Measurements from ENCODE around the gene UGT1A3. TPM values are rescaled to one million over a fixed set of nuclear protein-coding genes. Genes with fewer than 3 reads are reported as not detected.

UGT1A3 gene
- total RNA-seq, 2 experiments from 2014 or later: not detected

GRCh38 chr2:233769260-233769659, 40.4 kb downstream of the UGT1A3 start:
- Mint-ChIP-seq H3K4me1 (ENCODE audit: low read depth) (no peaks in the 10 kb centered on the region), H3K9me3 (no peaks in the 10 kb centered on the region), H3K27ac (no peak overlapping the region), H3K36me3 (no peaks in the 10 kb centered on the region), H3K4me3 (no peak overlapping the region), H3K27me3 (peaks cover 21% of the 10 kb centered on the region)
- intact Hi-C loops (cut with micrococcal nuclease): no loop called here
- POLR2A ChIA-PET: no interaction called here
- CTCF ChIA-PET: no interaction called here
- DNase-seq: no peak

- H3K27ac Mint-ChIP-seq: no peak overlapping the region
Measured at GRCh38 chr2:233772153-233772552, 43.3 kb downstream of the UGT1A3 start.

GRCh38 chr2:233772583-233772982, 43.7 kb downstream of the UGT1A3 start:
- CTCF ChIA-PET: no interaction called here
- H3K27me3 Mint-ChIP-seq: peaks cover 17% of the 10 kb centered on the region
- POLR2A ChIA-PET: no interaction called here
- intact Hi-C loops (cut with micrococcal nuclease): no loop called here
- H3K4me3 Mint-ChIP-seq: no peak overlapping the region
- H3K36me3 Mint-ChIP-seq: no peaks in the 10 kb centered on the region
- H3K9me3 Mint-ChIP-seq: peaks cover 18% of the 10 kb centered on the region
- DNase-seq: no peak
- no peak overlapping the region for H3K27ac Mint-ChIP-seq
- no peaks in the 10 kb centered on the region for H3K4me1 Mint-ChIP-seq (ENCODE audit: low read depth)

More at GRCh38 chr2:233772153-233772552, 43.3 kb downstream of the UGT1A3 start:
- peaks cover 16% of the 10 kb centered on the region for H3K27me3 Mint-ChIP-seq
- intact Hi-C loops (cut with micrococcal nuclease): no loop called here
- no peaks in the 10 kb centered on the region for H3K4me1 Mint-ChIP-seq (ENCODE audit: low read depth)
- H3K9me3 Mint-ChIP-seq: peaks cover 16% of the 10 kb centered on the region
- POLR2A ChIA-PET: no interaction called here
- CTCF ChIA-PET: no interaction called here
- no peak for DNase-seq
- no peaks in the 10 kb centered on the region for H3K36me3 Mint-ChIP-seq
- no peak overlapping the region for H3K4me3 Mint-ChIP-seq

- Mint-ChIP-seq H3K4me3 (no peak overlapping the region), H3K27ac (no peak overlapping the region), H3K9me3 (peaks cover 18% of the 10 kb centered on the region), H3K27me3 (peaks cover 18% of the 10 kb centered on the region), H3K4me1 (ENCODE audit: low read depth) (no peaks in the 10 kb centered on the region), H3K36me3 (no peaks in the 10 kb centered on the region)
- intact Hi-C loops (cut with micrococcal nuclease): no loop called here
- DNase-seq: no peak
- POLR2A ChIA-PET: no interaction called here
- CTCF ChIA-PET: no interaction called here
Measured at GRCh38 chr2:233773854-233774253, 45.0 kb downstream of the UGT1A3 start.

- ChIA-PET CTCF (no interaction called here), POLR2A (no interaction called here)
- peaks cover 18% of the 10 kb centered on the region for H3K9me3 Mint-ChIP-seq
- H3K27me3 Mint-ChIP-seq: peaks cover 19% of the 10 kb centered on the region
- DNase-seq: no peak
- no peaks in the 10 kb centered on the region for H3K4me1 Mint-ChIP-seq (ENCODE audit: low read depth)
- H3K27ac Mint-ChIP-seq: no peak overlapping the region
- intact Hi-C loops (cut with micrococcal nuclease): no loop called here
- H3K36me3 Mint-ChIP-seq: no peaks in the 10 kb centered on the region
- H3K4me3 Mint-ChIP-seq: no peak overlapping the region
Measured at GRCh38 chr2:233775414-233775813, 46.6 kb downstream of the UGT1A3 start.

- intact Hi-C loops (cut with micrococcal nuclease): no loop called here
- no peaks in the 10 kb centered on the region for H3K4me1 Mint-ChIP-seq (ENCODE audit: low read depth)
- peaks cover 24% of the 10 kb centered on the region for H3K27me3 Mint-ChIP-seq
- ChIA-PET CTCF (no interaction called here), POLR2A (no interaction called here)
- no peak within 1 kb of the TSS for H3K27ac Mint-ChIP-seq
- H3K36me3 Mint-ChIP-seq: no peaks in the 10 kb centered on the region
- DNase-seq: no peak
- peaks cover 18% of the 10 kb centered on the region for H3K9me3 Mint-ChIP-seq
- no peak within 1 kb of the TSS for H3K4me3 Mint-ChIP-seq
Measured at GRCh38 chr2:233778030-233778429, 49.2 kb downstream of the UGT1A3 start, which contains the start of gene MROH2A. Gene MROH2A (plus strand): TSS chr2:233778330. CDS start chr2:233779359, 1,029 bp downstream.

GRCh38 chr2:233779722-233780121, 50.9 kb downstream of the UGT1A3 start:
- Mint-ChIP-seq H3K4me3 (no peak overlapping the region), H3K27me3 (peaks cover 26% of the 10 kb centered on the region), H3K27ac (no peak overlapping the region), H3K4me1 (ENCODE audit: low read depth) (no peaks in the 10 kb centered on the region), H3K9me3 (peaks cover 18% of the 10 kb centered on the region), H3K36me3 (no peaks in the 10 kb centered on the region)
- no peak for DNase-seq
- ChIA-PET CTCF (no interaction called here), POLR2A (interaction anchor here (0.6 kb wide), 1 partner anchor 285 kb away, joined by 3 read pairs; no protein-coding TSS in a partner anchor)
- intact Hi-C loops (cut with micrococcal nuclease): no loop called here

- Mint-ChIP-seq H3K27ac (no peak overlapping the region), H3K4me3 (no peak overlapping the region), H3K27me3 (peaks cover 29% of the 10 kb centered on the region), H3K9me3 (peaks cover 13% of the 10 kb centered on the region), H3K4me1 (ENCODE audit: low read depth) (no peaks in the 10 kb centered on the region), H3K36me3 (no peaks in the 10 kb centered on the region)
- ChIA-PET POLR2A (no interaction called here), CTCF (no interaction called here)
- intact Hi-C loops (cut with micrococcal nuclease): no loop called here
- DNase-seq: no peak
Measured at GRCh38 chr2:233780771-233781170, 51.9 kb downstream of the UGT1A3 start.

GRCh38 chr2:233789554-233789953, 60.7 kb downstream of the UGT1A3 start:
- intact Hi-C loops (cut with micrococcal nuclease): no loop called here
- Mint-ChIP-seq H3K9me3 (no peaks in the 10 kb centered on the region), H3K27ac (no peak overlapping the region), H3K4me1 (ENCODE audit: low read depth) (no peaks in the 10 kb centered on the region), H3K27me3 (peaks cover 10% of the 10 kb centered on the region), H3K4me3 (no peak overlapping the region), H3K36me3 (no peaks in the 10 kb centered on the region)
- DNase-seq: no peak
- CTCF ChIA-PET: no interaction called here
- POLR2A ChIA-PET: no interaction called here

- POLR2A ChIA-PET: no interaction called here
- CTCF ChIA-PET: interaction anchor here (0.6 kb wide), 1 partner anchor 256 kb away, joined by 3 read pairs; no protein-coding TSS in a partner anchor
Measured at GRCh38 chr2:233791151-233791882, 62.5 kb downstream of the UGT1A3 start.

GRCh38 chr2:233791883-233792329, 63.1 kb downstream of the UGT1A3 start:
- Mint-ChIP-seq H3K4me3 (no peak overlapping the region), H3K27me3 (no peaks in the 10 kb centered on the region), H3K9me3 (no peaks in the 10 kb centered on the region), H3K4me1 (ENCODE audit: low read depth) (no peaks in the 10 kb centered on the region), H3K36me3 (no peaks in the 10 kb centered on the region), H3K27ac (no peak overlapping the region)
- intact Hi-C loops (cut with micrococcal nuclease): no loop called here
- ChIA-PET CTCF (no interaction called here), POLR2A (no interaction called here)
- DNase-seq: no peak

More at GRCh38 chr2:233791151-233791882, 62.5 kb downstream of the UGT1A3 start:
- intact Hi-C loops (cut with micrococcal nuclease): no loop called here
- H3K4me3 Mint-ChIP-seq: no peak overlapping the region
- no peaks in the 10 kb centered on the region for H3K4me1 Mint-ChIP-seq (ENCODE audit: low read depth)
- H3K27ac Mint-ChIP-seq: no peak overlapping the region
- no peaks in the 10 kb centered on the region for H3K9me3 Mint-ChIP-seq
- peaks cover 2% of the 10 kb centered on the region for H3K27me3 Mint-ChIP-seq
- H3K36me3 Mint-ChIP-seq: no peaks in the 10 kb centered on the region
- DNase-seq: no peak

- Mint-ChIP-seq H3K27me3 (no peaks in the 10 kb centered on the region), H3K4me1 (ENCODE audit: low read depth) (no peaks in the 10 kb centered on the region), H3K9me3 (no peaks in the 10 kb centered on the region), H3K4me3 (no peak overlapping the region), H3K27ac (no peak overlapping the region), H3K36me3 (no peaks in the 10 kb centered on the region)
- no peak for DNase-seq
- intact Hi-C loops (cut with micrococcal nuclease): no loop called here
- ChIA-PET POLR2A (no interaction called here), CTCF (no interaction called here)
Measured at GRCh38 chr2:233792720-233793119, 63.9 kb downstream of the UGT1A3 start.

- H3K4me3 Mint-ChIP-seq: no peak overlapping the region
- H3K27ac Mint-ChIP-seq: no peak overlapping the region
- ChIA-PET CTCF (no interaction called here), POLR2A (no interaction called here)
- intact Hi-C loops (cut with micrococcal nuclease): no loop called here
- no peaks in the 10 kb centered on the region for H3K27me3 Mint-ChIP-seq
- DNase-seq: no peak
- H3K9me3 Mint-ChIP-seq: no peaks in the 10 kb centered on the region
- H3K36me3 Mint-ChIP-seq: no peaks in the 10 kb centered on the region
- H3K4me1 Mint-ChIP-seq (ENCODE audit: low read depth): no peaks in the 10 kb centered on the region
Measured at GRCh38 chr2:233793465-233794127, 64.8 kb downstream of the UGT1A3 start.

Data from activated CD4-positive, alpha-beta memory T cell treated with anti-CD3 and anti-CD28 coated beads for 36 hours (primary cell).